Muscle layer of duodenum (tissue), 2 donors: ENCODE results near the gene ZC2HC1C.

Source experiments
- H3K27ac ChIP-seq: one replicate; pipeline ENCODE4 v1.7.0; 2013; ENCODE audit warnings: mild to moderate bottlenecking, low read length
- H3K27me3 ChIP-seq: one replicate; pipeline ENCODE4 v1.7.0; 2013; ENCODE audit warnings: low read depth, mild to moderate bottlenecking, control low read depth, low read length
- H3K36me3 ChIP-seq, 2 donors: one replicate each; pipeline ENCODE4 v1.7.0; 2013; ENCODE audit warnings: low read length in 2 of 2, control low read depth in 1 of 2, mild to moderate bottlenecking in 1 of 2; ENCODE audit not compliant: insufficient read depth in 2 of 2, control insufficient read depth in 1 of 2
- H3K4me1 ChIP-seq, 2 donors: one replicate each; pipeline ENCODE4 v1.7.0; 2013; ENCODE audit warnings: low read length in 2 of 2, mild to moderate bottlenecking in 2 of 2, control low read depth in 1 of 2, moderate library complexity in 1 of 2; ENCODE audit not compliant: insufficient read depth in 2 of 2, control insufficient read depth in 1 of 2
- H3K4me3 ChIP-seq, 2 donors: one replicate each; pipeline ENCODE4 v1.7.0; 2013; ENCODE audit warnings: low read length in 2 of 2, low read depth in 1 of 2, mild to moderate bottlenecking in 1 of 2
- H3K9me3 ChIP-seq, 2 donors: one replicate each; pipeline ENCODE4 v1.7.0; 2013; ENCODE audit warnings: low read length in 2 of 2, control low read depth in 1 of 2, mild to moderate bottlenecking in 1 of 2; ENCODE audit not compliant: control insufficient read depth in 1 of 2
- donor health status: healthy.

ZC2HC1C gene

GRCh38 chr14:75095690-75096089 is 26.2 kb downstream of the ZC2HC1C start:
- Histone ChIP-seq H3K4me1 (peaks cover 0 to 10% of the 10 kb centered on the region in 2 donors), H3K4me3 (no peak overlapping the region), H3K36me3 (peaks cover 54 to 84% of the 10 kb centered on the region in 2 donors), H3K27ac (no peak overlapping the region), H3K9me3 (no peaks in the 10 kb centered on the region), H3K27me3 (no peaks in the 10 kb centered on the region)

- H3K36me3 ChIP-seq: peaks cover 66 to 82% of the 10 kb centered on the region in 2 donors
- H3K27me3 ChIP-seq: no peaks in the 10 kb centered on the region
- no peaks in the 10 kb centered on the region for H3K9me3 ChIP-seq
- H3K27ac ChIP-seq: no peak overlapping the region
- no peak overlapping the region for H3K4me3 ChIP-seq
- peaks cover 0 to 10% of the 10 kb centered on the region in 2 donors for H3K4me1 ChIP-seq
Measured at GRCh38 chr14:75096959-75097358, 27.5 kb downstream of the ZC2HC1C start.

- Histone ChIP-seq H3K27me3 (no peaks in the 10 kb centered on the region), H3K27ac (no peak overlapping the region)
Measured at GRCh38 chr14:75098212-75098611, 28.8 kb downstream of the ZC2HC1C start.

GRCh38 chr14:75098682-75099081 is 29.2 kb downstream of the ZC2HC1C start:
- H3K4me1 ChIP-seq: peaks cover 0 to 10% of the 10 kb centered on the region in 2 donors
- H3K4me3 ChIP-seq: no peak overlapping the region
- H3K9me3 ChIP-seq: no peaks in the 10 kb centered on the region
- H3K36me3 ChIP-seq: peaks cover 64 to 73% of the 10 kb centered on the region in 2 donors
- no peaks in the 10 kb centered on the region for H3K27me3 ChIP-seq
- no peak overlapping the region for H3K27ac ChIP-seq

More at GRCh38 chr14:75098212-75098611, 28.8 kb downstream of the ZC2HC1C start:
- Histone ChIP-seq H3K4me3 (no peak overlapping the region), H3K9me3 (no peaks in the 10 kb centered on the region), H3K4me1 (peaks cover 0 to 10% of the 10 kb centered on the region in 2 donors), H3K36me3 (peaks cover 61 to 72% of the 10 kb centered on the region in 2 donors)

- H3K9me3 ChIP-seq: no peaks in the 10 kb centered on the region
- no peak overlapping the region for H3K4me3 ChIP-seq
- H3K27me3 ChIP-seq: no peaks in the 10 kb centered on the region
- H3K27ac ChIP-seq: no peak overlapping the region
- H3K36me3 ChIP-seq: peaks cover 64 to 71% of the 10 kb centered on the region in 2 donors
- peaks cover 0 to 10% of the 10 kb centered on the region in 2 donors for H3K4me1 ChIP-seq
Measured at GRCh38 chr14:75101491-75101890, 32.0 kb downstream of the ZC2HC1C start.

GRCh38 chr14:75107186-75107585 is 37.7 kb downstream of the ZC2HC1C start:
- peaks cover 61 to 79% of the 10 kb centered on the region in 2 donors for H3K36me3 ChIP-seq
- no peaks in the 10 kb centered on the region for H3K4me1 ChIP-seq
- no peaks in the 10 kb centered on the region for H3K27me3 ChIP-seq
- H3K27ac ChIP-seq: no peak overlapping the region
- no peaks in the 10 kb centered on the region for H3K9me3 ChIP-seq
- no peak overlapping the region for H3K4me3 ChIP-seq

GRCh38 chr14:75109877-75110276 is 40.4 kb downstream of the ZC2HC1C start:
- H3K27ac ChIP-seq: no peak overlapping the region
- no peak overlapping the region for H3K4me3 ChIP-seq
- no peaks in the 10 kb centered on the region for H3K9me3 ChIP-seq
- H3K27me3 ChIP-seq: no peaks in the 10 kb centered on the region
- peaks cover 74 to 88% of the 10 kb centered on the region in 2 donors for H3K36me3 ChIP-seq
- no peaks in the 10 kb centered on the region for H3K4me1 ChIP-seq

GRCh38 chr14:75113932-75114539 is 44.6 kb downstream of the ZC2HC1C start:
- Histone ChIP-seq H3K4me3 (no peak overlapping the region), H3K27ac (no peak overlapping the region), H3K27me3 (no peaks in the 10 kb centered on the region), H3K9me3 (no peaks in the 10 kb centered on the region), H3K4me1 (no peaks in the 10 kb centered on the region), H3K36me3 (peaks cover 67 to 76% of the 10 kb centered on the region in 2 donors)

- peaks cover 37 to 44% of the 10 kb centered on the region in 2 donors for H3K36me3 ChIP-seq
Measured at GRCh38 chr14:75119056-75119455, 49.6 kb downstream of the ZC2HC1C start.

GRCh38 chr14:75120541-75121291 is 51.3 kb downstream of the ZC2HC1C start:
- Histone ChIP-seq H3K4me1 (peaks cover 3 to 11% of the 10 kb centered on the region in 2 donors), H3K36me3 (peaks cover 31 to 33% of the 10 kb centered on the region in 2 donors), H3K4me3 (no peak overlapping the region), H3K9me3 (no peaks in the 10 kb centered on the region), H3K27me3 (no peaks in the 10 kb centered on the region), H3K27ac (no peak overlapping the region)

More at GRCh38 chr14:75119056-75119455, 49.6 kb downstream of the ZC2HC1C start:
- H3K4me3 ChIP-seq: no peak overlapping the region
- H3K27me3 ChIP-seq: no peaks in the 10 kb centered on the region
- H3K4me1 ChIP-seq: no peaks in the 10 kb centered on the region
- no peak overlapping the region for H3K27ac ChIP-seq
- H3K9me3 ChIP-seq: no peaks in the 10 kb centered on the region

GRCh38 chr14:75121552-75121951 is 52.1 kb downstream of the ZC2HC1C start:
- Histone ChIP-seq H3K4me1 (peaks cover 8 to 17% of the 10 kb centered on the region in 2 donors), H3K9me3 (no peaks in the 10 kb centered on the region), H3K27me3 (no peaks in the 10 kb centered on the region), H3K27ac (no peak overlapping the region), H3K4me3 (no peak overlapping the region), H3K36me3 (peaks cover 27 to 33% of the 10 kb centered on the region in 2 donors)
